IPS-NIHi7 (cell line): ENCODE data around the gene STRN3.
A peak's percentile ranks its signal among the peaks of the same experiment; 100 is the strongest.
"Not testable (repeated sequence)": the region's sequence is repeated elsewhere in the genome, so short reads cannot be mapped to it uniquely, and the experiment has no call there.

Experiments used
- DNase-seq: peaks from one replicate; pipeline ENCODE4 v3.0.0; 2012; ENCODE audit warnings: mixed read lengths; ENCODE audit errors: extremely low spot score

Gene STRN3

DNA sequence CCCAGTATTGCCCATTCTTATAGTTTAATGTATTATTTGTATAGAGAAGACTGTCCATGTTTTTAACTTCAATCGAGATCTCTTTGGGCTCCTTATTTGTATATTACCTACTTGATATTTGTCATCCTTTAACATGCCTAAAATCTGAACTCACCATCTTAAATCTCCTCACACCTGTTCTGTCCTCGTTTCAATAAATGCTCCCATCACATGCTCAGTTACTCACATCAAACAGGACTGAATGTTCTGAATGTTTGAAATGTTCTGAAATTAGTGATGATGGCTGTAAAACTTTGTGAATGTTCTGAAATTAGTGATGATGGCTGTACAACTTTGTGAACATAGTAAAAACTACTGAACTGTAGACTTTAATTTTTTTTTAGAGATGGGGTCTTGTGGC lies 117.4 kb downstream of the STRN3 start:
- no peak for DNase-seq

DNA sequence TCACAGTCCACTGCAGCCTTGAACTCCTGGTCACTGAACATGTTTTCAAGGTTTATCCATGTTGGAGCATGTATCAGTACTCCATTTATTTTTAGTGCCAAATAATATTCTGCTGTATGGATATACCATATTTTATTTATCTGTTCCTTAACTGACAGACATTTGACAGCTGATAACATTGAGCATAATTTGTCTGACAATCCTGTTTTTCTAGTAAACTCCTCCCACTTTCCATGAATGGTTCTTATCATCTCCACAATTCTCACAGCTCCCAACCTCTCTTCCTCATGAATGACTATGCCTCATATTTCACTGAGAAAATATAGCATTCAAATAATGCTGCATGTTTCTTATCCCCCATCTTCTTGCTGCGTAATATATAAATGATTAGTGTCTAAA lies 118.5 kb downstream of the STRN3 start:
- no peak for DNase-seq

DNA sequence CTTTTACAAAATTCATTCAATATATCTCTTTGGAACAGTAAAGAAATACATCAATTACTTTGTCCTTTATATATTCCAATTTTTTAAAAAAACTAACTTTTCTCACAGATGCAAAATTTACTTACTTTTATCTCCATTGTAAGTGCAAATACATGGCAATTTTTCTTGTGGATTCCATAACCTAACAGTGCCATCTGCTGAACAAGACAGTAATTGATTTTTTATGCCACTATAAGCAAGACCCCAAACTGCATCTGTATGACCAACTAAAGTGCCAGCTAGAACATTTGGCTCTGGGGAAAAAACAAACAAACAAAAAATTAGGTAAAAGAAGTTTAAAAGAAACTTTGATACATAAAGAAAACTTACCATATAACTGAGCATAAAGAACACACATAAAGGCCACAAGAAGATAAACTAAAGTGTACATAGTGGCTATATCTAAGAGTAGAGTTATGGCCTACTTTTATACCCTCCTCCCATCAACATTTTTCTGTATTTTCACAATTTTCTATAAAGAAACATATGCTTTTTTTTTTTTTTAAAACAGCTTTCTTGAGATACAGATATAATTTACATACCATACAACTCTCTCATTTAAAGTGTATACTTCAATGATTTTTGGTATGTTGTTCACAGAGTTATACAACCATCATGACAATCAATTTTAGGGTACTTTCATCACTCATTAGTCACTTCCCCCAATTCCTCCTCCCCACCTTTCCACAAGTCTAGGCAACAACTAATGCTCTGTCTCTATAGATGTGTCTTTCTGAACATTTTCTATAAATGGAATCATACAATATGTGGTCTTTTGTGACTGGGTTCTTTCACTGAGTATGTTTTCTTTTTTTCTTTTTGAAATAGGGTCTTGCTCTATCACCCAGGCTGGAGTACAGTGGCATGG lies 119.2 kb downstream of the STRN3 start:
- DNase-seq = no peak

DNA sequence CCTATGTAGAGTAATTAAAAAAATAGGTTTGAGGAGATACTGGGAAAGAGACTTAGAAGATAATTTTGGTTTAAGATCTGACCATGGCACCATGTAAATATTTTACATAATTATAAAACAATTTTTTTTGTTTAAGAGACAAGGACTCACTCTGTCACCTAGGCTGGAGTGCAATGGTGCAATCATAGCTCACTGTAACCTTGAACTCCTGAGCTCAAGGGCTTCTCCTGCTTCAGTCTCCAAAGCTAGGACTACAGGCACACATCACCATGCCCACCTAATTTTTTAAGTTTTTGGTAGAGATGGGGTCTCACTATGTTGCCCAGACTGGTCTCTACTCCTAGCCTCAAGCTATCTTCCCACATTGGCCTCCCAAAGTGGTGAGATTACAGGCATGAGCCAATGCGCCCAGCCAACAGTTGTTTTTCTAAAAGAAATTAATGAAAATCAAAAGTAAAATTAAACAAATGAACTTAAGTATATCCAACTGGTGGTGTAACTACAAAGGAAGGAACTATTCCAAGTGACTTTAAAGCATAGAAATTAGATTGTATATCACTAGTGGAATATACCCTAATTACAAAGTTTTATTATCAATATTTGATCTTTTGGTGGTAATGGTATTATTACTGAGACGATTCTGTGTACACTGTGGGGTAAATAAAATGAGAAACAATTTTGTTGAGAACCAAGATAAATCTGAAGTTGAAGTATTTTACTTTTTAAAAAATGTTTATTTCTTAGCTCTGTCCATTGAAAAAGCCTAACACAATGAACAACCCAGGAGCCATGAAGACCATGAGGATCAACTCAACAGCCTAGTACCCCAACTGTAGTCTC lies 122.7 kb downstream of the STRN3 start:
- no peak for DNase-seq

DNA sequence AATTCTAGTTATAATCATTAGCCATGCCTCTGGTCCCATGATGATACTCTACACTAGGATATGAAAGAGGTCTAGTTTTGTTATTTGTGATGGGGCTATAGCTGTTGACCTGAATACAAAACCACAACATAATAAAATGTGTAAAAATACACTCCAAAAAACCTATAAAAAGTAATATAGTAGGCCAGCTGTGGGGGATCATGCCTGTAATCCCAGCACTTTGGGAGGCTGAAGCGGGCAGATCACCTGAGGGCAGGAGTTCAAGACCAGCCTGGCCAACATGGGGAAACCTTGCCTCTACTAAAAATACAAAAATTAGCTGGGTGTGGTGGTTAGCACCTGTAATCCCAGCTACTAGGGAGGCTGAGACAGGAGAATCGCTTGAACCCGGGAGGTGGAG lies 129.1 kb downstream of the STRN3 start:
- not testable (repeated sequence) for DNase-seq

DNA sequence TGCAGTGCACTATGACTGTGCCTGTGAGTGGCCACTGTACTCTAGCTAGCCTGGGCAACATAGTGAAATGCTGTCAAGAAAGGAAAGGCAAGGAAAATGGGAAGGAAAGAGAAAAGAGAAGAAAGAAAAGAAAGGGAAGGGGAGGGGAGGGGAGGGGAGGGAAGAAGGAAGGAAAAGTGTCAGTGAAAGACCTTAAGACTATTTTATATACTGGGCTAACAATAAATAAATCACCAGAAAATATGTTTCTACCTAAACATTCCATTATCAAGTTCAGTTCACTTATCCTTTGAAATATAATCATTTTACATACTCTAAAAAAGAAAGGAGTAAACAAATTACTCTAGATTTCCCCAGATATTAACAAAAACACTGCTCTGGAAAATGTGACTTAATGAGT lies 129.7 kb downstream of the STRN3 start:
- DNase-seq = no peak

DNA sequence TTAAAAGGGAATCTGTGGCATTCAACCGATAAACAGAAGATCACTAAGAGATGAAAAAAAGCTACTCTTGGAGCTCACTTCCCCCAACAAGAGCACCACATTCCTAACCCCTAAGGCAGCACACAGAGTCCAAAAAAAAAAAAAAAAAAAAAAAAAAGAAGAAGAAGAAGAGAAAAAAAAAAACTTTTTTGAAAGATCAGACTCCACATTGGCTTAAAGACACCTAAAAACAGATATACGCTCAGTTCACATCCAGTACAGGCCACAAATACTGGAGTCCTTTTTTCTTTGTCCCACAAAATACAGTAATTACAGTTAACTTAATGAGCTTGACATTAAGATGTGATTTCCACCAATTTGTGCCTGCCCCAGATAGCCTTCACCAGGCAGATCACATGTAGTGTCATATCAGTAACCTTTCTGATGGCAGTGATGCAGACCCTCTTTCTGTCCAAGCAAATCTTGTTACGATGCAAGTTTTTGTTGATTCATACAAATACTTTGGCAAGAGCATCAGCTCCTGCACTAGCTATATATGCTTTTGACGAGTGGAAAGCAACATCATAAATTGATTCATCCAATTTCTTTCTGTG lies 131.2 kb downstream of the STRN3 start:
- no peak for DNase-seq

DNA sequence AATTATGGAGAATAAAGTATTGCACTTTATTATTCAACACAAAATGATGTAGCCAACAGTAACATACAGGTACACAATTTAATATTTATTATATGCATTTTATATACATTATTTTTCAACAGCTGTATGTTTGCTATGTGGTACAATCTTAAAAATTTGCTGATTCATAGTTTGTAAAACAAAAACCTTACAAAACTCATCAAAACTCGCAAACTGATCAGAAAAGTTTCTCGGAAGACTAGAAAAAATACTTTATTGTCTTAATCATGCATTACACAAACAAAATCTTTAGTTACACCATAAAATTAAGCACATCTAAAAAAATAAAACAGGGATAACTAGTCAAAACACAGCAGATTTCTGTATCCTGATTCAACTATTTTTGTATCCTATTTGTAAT lies 132.4 kb downstream of the STRN3 start:
- no peak for DNase-seq

DNA sequence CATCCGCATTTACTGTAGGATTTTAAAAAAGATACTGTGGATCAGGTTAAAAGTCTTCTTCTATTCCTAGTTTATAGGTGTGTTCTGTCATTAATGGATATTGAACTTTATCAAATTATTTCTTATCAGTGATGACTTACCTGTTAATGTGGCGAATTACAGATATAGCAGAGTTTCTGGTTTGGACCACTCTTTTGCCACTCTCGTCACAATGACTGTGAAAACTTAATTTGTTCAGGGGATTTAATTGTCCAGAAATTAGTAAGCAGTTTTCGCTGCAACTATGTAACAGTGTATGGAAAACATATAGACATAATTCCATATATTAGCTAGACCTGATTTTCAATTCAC lies 137.0 kb downstream of the STRN3 start:
- DNase-seq = no peak

DNA sequence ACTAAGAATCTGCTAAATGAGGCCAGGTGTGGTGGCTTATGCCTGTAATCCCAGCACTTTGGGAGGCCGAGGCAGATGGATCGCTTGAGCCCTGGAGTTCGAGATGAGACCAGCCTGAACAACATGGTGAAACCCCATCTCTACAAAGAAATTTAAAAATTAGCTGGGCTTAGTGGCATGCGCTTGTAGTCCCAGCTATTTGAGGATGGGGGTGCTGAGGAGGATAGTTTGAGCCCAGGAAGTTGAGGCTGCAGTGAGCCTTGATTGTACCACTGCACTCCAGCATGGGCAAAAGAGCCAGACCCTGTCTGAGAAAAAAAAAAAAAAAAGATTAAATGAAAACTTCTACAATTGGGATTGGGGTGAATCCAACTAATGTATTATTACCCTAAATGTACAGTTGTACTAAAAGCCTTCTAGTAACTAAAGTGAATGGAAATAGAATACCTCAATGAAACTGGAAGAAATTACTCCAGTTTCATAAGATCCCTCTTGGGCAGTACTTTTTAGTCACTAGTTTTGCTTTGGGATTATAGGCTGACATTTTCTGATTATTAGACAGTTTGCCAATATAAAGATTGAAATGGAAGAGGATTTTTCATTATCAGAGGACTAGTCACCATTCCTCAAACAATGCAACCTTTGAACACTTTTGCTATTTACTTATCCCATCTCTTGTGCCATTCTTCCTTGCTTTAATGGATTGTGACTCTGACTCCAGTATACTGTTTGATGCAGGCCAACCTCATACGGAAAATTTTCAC lies 137.5 kb downstream of the STRN3 start:
- DNase-seq = no peak

DNA sequence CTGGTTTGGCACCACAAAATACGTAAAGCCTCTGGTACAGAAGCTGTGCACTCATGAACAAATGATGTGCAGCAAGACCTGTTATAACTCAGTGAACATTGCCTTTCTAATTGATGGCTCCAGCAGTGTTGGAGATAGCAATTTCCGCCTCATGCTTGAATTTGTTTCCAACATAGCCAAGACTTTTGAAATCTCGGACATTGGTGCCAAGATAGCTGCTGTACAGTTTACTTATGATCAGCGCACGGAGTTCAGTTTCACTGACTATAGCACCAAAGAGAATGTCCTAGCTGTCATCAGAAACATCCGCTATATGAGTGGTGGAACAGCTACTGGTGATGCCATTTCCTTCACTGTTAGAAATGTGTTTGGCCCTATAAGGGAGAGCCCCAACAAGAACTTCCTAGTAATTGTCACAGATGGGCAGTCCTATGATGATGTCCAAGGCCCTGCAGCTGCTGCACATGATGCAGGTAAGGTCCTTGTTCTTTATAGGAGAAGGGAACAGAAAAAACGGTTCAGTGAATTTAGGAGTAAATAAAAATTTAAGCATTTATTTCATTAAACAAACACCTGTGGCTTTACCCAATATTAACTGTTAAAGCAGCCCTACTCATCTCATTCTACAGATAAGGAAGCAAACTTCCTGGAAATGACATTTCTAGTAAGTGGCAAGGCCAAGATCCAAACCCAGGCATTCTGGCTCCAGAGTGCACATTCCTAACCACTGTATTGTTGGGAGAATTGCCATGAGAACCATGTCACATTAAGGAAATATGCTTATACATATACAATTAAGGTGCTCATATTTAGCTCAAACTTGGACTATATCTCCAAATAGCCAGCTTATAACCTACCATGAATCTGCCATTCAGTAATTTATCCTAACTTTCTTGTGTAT lies 140.1 kb downstream of the STRN3 start:
- DNase-seq = no peak

DNA sequence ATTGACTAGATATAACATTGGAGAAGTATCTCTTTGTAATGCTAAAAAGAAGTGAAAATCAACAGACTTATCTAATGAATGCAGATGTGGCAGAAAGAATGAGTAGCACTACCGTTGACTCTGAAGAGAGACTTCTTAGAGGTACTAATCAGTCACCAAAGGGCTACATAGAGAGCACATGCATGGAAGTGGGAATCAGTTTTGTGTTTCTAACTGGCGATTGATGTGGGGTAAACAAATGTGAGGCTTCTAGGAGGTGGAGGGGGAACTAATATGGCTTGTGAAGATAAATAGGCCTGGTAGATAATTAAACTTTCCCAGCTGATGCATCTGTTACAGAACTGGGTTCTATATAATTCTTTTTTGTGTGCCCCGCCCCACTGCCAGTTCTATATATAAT lies 141.3 kb downstream of the STRN3 start:
- no peak for DNase-seq

DNA sequence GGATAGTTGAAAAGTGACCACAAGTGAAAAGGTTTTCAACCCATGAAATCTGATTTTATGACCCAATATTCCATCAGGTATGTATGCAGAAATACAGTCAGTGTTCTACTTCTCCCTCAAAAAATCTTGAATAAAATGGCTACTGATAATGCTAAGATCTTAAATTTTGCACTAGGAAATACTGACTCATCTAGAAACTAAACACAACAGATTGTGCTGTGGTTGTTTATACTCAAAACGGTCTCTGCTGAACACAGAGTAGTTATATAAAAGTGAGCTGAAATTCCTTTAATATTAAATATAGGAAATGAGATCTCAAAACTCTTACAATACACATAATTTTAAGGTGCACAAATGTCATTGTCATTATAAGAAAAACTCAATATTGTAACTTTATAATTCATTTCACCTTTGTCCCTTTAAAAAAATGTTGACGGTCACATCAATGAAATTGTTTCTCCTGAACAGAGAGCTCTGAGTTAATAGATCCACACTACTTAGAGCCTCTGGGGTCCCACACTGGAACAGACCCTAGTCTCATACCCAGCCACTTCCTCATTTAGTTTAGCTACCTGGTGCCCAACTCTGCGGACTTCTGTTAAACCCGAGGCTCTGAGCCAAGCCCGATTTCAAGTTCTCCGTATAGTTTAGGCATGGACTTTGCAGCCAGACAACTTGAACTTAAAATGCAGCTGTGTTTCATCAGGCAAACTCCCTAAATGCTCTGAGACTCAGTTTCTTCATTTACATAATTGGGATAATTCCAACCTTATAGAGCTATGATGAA lies 142.5 kb downstream of the STRN3 start:
- no peak for DNase-seq

DNA sequence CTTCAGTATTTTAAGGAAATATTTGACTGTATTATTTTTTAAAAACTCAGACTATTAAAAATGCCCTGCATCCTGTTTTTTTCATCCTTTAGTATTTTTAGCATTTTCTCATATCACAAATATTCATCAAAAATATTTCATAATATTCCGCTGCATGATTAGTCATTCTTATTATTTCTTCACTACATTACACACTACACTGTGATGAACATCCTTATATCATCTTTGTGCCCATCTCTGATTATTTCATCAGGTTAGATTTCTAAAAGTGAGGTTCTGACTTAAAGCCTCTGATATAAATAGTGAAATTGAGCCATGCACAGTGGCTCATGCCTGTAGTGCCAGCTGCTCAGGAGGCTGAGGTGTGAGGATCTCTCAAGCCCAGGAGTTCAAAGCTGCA lies 143.7 kb downstream of the STRN3 start:
- no peak for DNase-seq

DNA sequence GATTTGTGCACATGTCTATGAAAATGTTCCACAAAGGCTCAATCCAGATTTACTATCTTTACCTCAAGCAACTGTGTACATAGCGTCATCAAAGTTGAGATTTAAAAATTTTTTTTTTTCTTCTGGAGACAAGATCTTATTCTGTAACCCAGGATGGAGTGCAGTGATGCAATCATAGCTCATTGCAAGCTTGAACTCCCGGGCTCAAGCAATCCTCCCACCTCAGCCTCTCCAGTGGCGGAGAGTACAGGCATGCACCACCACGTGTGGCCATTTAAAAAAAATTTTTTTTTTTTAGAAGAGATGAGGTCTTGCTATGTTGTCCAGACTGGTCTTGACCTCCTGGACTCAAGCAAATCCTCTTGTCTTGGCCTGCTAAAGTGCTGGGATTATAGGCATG lies 149.5 kb downstream of the STRN3 start:
- DNase-seq = no peak

DNA sequence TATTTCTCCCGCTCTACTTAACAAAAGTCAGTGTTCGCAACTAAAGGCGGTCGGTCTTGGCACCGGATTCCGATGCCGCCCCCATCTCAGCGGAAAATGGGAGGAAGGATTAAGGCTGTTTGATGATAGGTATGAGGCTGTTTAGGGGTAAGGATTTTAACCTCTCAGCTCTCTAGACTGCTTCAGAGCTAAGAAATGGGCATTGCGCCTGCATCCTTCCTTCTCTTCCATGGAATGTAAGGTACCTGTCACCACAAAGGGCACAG lies 150.5 kb downstream of the STRN3 start:
- peak; percentile 21 for DNase-seq

DNA sequence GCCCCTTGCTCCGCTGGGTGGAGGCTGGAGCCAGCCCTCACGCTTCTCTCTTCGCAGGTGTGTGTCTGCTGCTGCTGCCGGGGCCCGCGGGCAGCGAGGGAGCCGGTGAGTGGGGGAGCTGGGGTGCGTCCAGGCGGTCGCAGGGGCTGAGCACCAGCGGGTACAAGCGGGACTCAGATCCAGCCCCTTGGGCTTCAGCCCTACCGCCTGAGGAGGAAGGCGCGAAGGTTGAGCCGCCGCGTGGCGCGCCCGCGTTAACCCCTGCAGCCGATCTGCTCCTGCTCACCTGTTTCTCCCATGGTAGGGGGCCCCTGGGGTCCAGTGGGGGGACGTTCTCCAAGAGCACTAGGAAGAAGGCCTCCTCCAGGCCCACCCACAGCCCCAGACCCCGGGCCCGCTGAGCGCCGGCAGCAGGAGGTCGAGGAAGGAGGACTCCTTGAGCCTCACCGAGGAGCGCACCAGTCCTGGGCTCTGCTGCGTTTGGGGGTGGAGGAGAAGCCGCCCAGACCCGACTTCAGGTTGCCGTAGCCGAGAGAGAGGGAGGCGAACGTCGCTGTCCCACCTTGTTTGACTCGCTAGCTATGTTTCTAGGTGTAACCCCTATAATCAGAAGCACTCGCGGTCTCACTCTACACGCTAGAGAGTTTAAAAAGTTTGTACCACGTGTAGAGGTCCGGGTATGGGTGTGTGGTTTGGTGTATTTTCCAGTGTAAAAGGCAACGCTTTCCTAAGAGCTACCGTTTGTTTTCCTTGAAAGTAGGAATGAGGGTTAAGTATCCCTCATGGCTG lies 151.0 kb downstream of the STRN3 start:
- DNase-seq = peak; percentile 43

DNA sequence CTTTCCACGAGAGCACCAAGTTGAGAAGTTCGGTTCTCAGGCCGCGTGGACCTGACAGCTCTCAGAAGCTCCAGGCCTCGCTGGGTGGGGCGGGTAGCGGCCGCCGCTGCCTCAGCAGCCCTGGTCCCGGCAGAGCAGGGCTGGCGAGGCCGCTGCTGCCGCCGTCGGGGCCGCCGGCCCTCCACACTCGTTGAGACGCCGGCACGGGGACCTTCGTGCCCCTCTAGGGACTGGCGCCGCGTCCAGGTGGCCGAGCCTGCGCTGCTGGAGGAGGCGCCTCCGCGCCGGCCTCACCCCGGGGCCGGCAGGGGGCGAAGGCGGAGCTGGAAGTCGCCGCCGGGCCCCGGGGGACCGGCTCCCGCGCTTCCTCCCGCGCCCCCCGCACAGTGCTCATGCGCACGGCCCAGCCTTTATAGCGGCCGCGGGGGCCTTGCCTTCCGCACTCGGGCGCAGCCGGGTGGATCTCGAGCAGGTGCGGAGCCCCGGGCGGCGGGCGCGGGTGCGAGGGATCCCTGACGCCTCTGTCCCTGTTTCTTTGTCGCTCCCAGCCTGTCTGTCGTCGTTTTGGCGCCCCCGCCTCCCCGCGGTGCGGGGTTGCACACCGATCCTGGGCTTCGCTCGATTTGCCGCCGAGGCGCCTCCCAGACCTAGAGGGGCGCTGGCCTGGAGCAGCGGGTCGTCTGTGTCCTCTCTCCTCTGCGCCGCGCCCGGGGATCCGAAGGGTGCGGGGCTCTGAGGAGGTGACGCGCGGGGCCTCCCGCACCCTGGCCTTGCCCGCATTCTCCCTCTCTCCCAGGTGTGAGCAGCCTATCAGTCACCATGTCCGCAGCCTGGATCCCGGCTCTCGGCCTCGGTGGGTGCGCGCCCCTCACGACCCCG lies 151.8 kb downstream of the STRN3 start, which contains the start of gene COCH:
TSS of gene COCH (plus strand) at position 440 of the 879 bp plus-strand sequence. CDS start at position 820, 380 bp downstream.
- peak; percentile 78 for DNase-seq
